Prostate gland (tissue), 2 donors: ENCODE data around the gene ADSS2. TPM values are rescaled to one million over a fixed set of nuclear protein-coding genes. Genes with fewer than 3 reads are reported as not detected.

ENCODE experiments used
- DNase-seq: peaks from one replicate; pipeline ENCODE4 v3.0.0-alpha.2; 2019; ENCODE audit warnings: low spot score
- H3K27ac ChIP-seq, 2 donors: fragments of 200-600 bp; sonication (generic); 2 replicates each; pipeline ENCODE4 v1.5.1; 2017 to 2019
- H3K27me3 ChIP-seq: fragments of 200-600 bp; sonication (generic); replicated peaks from 2 replicates; pipeline ENCODE4 v1.5.1; 2019; ENCODE audit not compliant: insufficient read depth
- H3K36me3 ChIP-seq, 2 donors: fragments of 200-600 bp; sonication (generic); 1 replicate in 1 of 2; 2 replicates in 1 of 2; pipeline versions ENCODE4 v1.5.1 to v1.8.1; 2017 to 2019
- H3K4me1 ChIP-seq: fragments of 200-600 bp; sonication (generic); replicated peaks from 2 replicates; pipeline ENCODE4 v1.5.1; 2019
- H3K4me3 ChIP-seq, 2 donors: fragments of 200-600 bp; sonication (generic); 2 replicates each; pipeline ENCODE4 v1.5.1; 2017 to 2019
- H3K9me3 ChIP-seq: fragments of 200-600 bp; sonication (generic); 2 replicates; pipeline ENCODE4 v1.5.1; 2017
- CTCF ChIP-seq, 4 experiments: fragments of 200-600 bp in 2 of 4; fragments of 450-650 bp in 2 of 4; sonication (generic) in 2 of 4; IDR thresholded peaks; 1 replicate in 3 of 4; 2 replicates in 1 of 4; pipeline ENCODE4 v1.5.1; 2016 to 2019; ENCODE audit warnings: antibody characterized with exemption in 4 of 4, mild to moderate bottlenecking in 2 of 4, moderate library complexity in 2 of 4
- POLR2A ChIP-seq: fragments of 450-650 bp; IDR thresholded peaks from one replicate; pipeline ENCODE4 v1.6.1; 2016; ENCODE audit warnings: antibody characterized with exemption, mild to moderate bottlenecking
- POLR2AphosphoS5 ChIP-seq: sonication (generic); formaldehyde crosslinking; IDR thresholded peaks from one replicate; pipeline ENCODE4 v1.6.1; 2017; ENCODE audit warnings: antibody characterized with exemption
- WGBS: methylation state at CpG from one replicate; pipeline ENCODE4 v1.1.5; 2018; 5-methylcytosine and 5-hydroxymethylcytosine counted together
- intact Hi-C: fragments of 100-400 bp; cut with DNase I; formaldehyde crosslinking; loops from one replicate; pipeline ENCODE4 v1.14.2; 2022
- total RNA-seq, 2 donors: library from RNA; depleted of rRNA; stranded (reverse); fragments of >200 nt; gene quantifications; one replicate each; pipeline ENCODE4 v1.1.0, GENCODE V29; 2016

ADSS2 gene
- total RNA-seq, 2 donors from 2014 or later: 42.5 to 43.2 TPM

GRCh38 chr1:244371242-244372141 is 80.2 kb downstream of the ADSS2 start:
- Histone ChIP-seq H3K27ac (peak overlapping the region; percentile 59 to 73), H3K4me1 (peaks cover 5% of the 10 kb centered on the region), H3K27me3 (no peaks in the 10 kb centered on the region), H3K36me3 (no peaks in the 10 kb centered on the region), H3K4me3 (no peak overlapping the region), H3K9me3 (no peaks in the 10 kb centered on the region)
- WGBS: 52% methylated on average over 11 of the region's 11 CpGs
- intact Hi-C loops: no loop called here
- peak; percentile 75 for DNase-seq
- peak; percentile 38 for TF ChIP-seq POLR2AphosphoS5
- no peak for TF ChIP-seq CTCF (IDR thresholded peaks at IDR 0.05)

- no peaks in the 10 kb centered on the region for H3K27me3 ChIP-seq
- H3K9me3 ChIP-seq: no peaks in the 10 kb centered on the region
- no peak for DNase-seq
- 67% methylated on average over 8 of the region's 8 CpGs for WGBS
- no peak overlapping the region for H3K4me3 ChIP-seq
- intact Hi-C loops: no loop called here
- TF ChIP-seq POLR2AphosphoS5 (no peak), CTCF (IDR thresholded peaks at IDR 0.05) (no peak), POLR2A (no peak)
- no peaks in the 10 kb centered on the region for H3K36me3 ChIP-seq
- H3K4me1 ChIP-seq: peaks cover 5% of the 10 kb centered on the region
- H3K27ac ChIP-seq: peak overlapping the region; percentile 59 to 73
Observed at GRCh38 chr1:244370060-244370637, 81.6 kb downstream of the ADSS2 start.

GRCh38 chr1:244369256-244370057 is 82.3 kb downstream of the ADSS2 start:
- TF ChIP-seq CTCF (IDR thresholded peaks at IDR 0.05) (no peak), POLR2AphosphoS5 (peak; percentile 87), POLR2A (no peak)
- H3K36me3 ChIP-seq: no peaks in the 10 kb centered on the region
- H3K9me3 ChIP-seq: no peaks in the 10 kb centered on the region
- peak; percentile 81 for DNase-seq
- no peaks in the 10 kb centered on the region for H3K27me3 ChIP-seq
- H3K4me3 ChIP-seq: no peak overlapping the region
- H3K27ac ChIP-seq: peak overlapping the region; percentile 59 to 73
- peaks cover 5% of the 10 kb centered on the region for H3K4me1 ChIP-seq
- intact Hi-C loops: no loop called here
- 68% methylated on average over 18 of the region's 18 CpGs for WGBS

GRCh38 chr1:244368279-244368678 is 83.4 kb downstream of the ADSS2 start:
- Histone ChIP-seq H3K27ac (no peak overlapping the region), H3K27me3 (no peaks in the 10 kb centered on the region), H3K9me3 (no peaks in the 10 kb centered on the region), H3K4me3 (no peak overlapping the region), H3K4me1 (peaks cover 5% of the 10 kb centered on the region), H3K36me3 (no peaks in the 10 kb centered on the region)
- whole genome bisulfite sequencing: 92% methylated on average over 5 of the region's 5 CpGs
- DNase-seq: no peak
- no peak for TF ChIP-seq CTCF (IDR thresholded peaks at IDR 0.05)
- no peak for TF ChIP-seq POLR2AphosphoS5
- no peak for TF ChIP-seq POLR2A
- intact Hi-C loops: no loop called here
